NCI-H345 treated with DMSO at 0.1 percent for 48 hours (cell line): ENCODE data around the gene ELN.
"Not testable (repeated sequence)": the region's sequence is repeated elsewhere in the genome, so short reads cannot be mapped to it uniquely, and the experiment has no call there.

ENCODE experiments used
- DNase-seq: peaks from one replicate; lab custom pipeline; 2025; ENCODE audit not compliant: unreplicated experiment; lab: John Stamatoyannopoulos, UW

The ELN gene

GRCh38 chr7:74027683-74028320 lies at the start of gene ELN:
TSS of gene ELN (plus strand) at chr7:74028173. CDS start at chr7:74028188, 15 bp downstream.
- DNase-seq, result no peak

- no peak for DNase-seq
Measured at GRCh38 chr7:73978661-73979563, 49.1 kb upstream of the ELN start.

- DNase-seq, result not testable (repeated sequence)
Measured at GRCh38 chr7:73979656-73980055, 48.3 kb upstream of the ELN start.

- no peak for DNase-seq
Measured at GRCh38 chr7:73980206-73980605, 47.8 kb upstream of the ELN start.

GRCh38 chr7:73981933-73982332 lies 46.0 kb upstream of the ELN start:
- no peak for DNase-seq

- no peak for DNase-seq
Measured at GRCh38 chr7:73983437-73984164, 44.4 kb upstream of the ELN start.

- DNase-seq, result no peak
Measured at GRCh38 chr7:73984481-73985205, 43.3 kb upstream of the ELN start.

- no peak for DNase-seq
Measured at GRCh38 chr7:73985737-73986141, 42.2 kb upstream of the ELN start.

- no peak for DNase-seq
Measured at GRCh38 chr7:73986158-73986631, 41.8 kb upstream of the ELN start.

- DNase-seq, result no peak
Measured at GRCh38 chr7:73987298-73987697, 40.7 kb upstream of the ELN start.

GRCh38 chr7:73988197-73988596 lies 39.8 kb upstream of the ELN start:
- DNase-seq, result no peak

- DNase-seq, result no peak
Measured at GRCh38 chr7:73991522-73992100, 36.4 kb upstream of the ELN start.

- no peak for DNase-seq
Measured at GRCh38 chr7:73992101-73992562, 35.8 kb upstream of the ELN start.

GRCh38 chr7:73994023-73994422 lies 34.0 kb upstream of the ELN start:
- no peak for DNase-seq

- DNase-seq, result no peak
Measured at GRCh38 chr7:73994761-73995160, 33.2 kb upstream of the ELN start.

GRCh38 chr7:73995330-73995729 lies 32.6 kb upstream of the ELN start:
- DNase-seq, result no peak

GRCh38 chr7:73995821-73996511 lies 32.0 kb upstream of the ELN start:
- DNase-seq, result no peak

- no peak for DNase-seq
Measured at GRCh38 chr7:73997056-73997455, 30.9 kb upstream of the ELN start.

- no peak for DNase-seq
Measured at GRCh38 chr7:73999664-74000435, 28.1 kb upstream of the ELN start.
